H1 (cell line): ENCODE measurements around the gene SPAG16. TPM values are rescaled to one million over a fixed set of nuclear protein-coding genes. Genes with fewer than 3 reads are reported as not detected.

ENCODE experiments used
- CTCF ChIA-PET: fragments of 300-600 bp; sonication (Branson Sonifier 250); formaldehyde crosslinking; loops from one replicate; lab custom pipeline; 2021; ENCODE audit not compliant: partially characterized antibody; lab: Charles Lee
- POLR2A ChIA-PET: fragments of 300-600 bp; sonication (Branson Sonifier 250); formaldehyde crosslinking; loops from one replicate; lab custom pipeline; 2021; ENCODE audit warnings: inconsistent platforms; ENCODE audit not compliant: partially characterized antibody; lab: Charles Lee
- DNase-seq, 2 experiments: peaks; one replicate each; pipeline versions ENCODE4 v3.0.0 to v3.0.0-alpha.2; 2010 to 2022; ENCODE audit warnings: low spot score in 2 of 2, low read depth in 1 of 2, mixed read lengths in 1 of 2
- FAIRE-seq: peaks from 2 replicates; lab custom pipeline; 2011; peaks lifted over from hg19 to GRCh38; lab: Jason Lieb, UNC
- H2AFZ ChIP-seq: 2 replicates; pipeline ENCODE4 v1.8.1; 2012; ENCODE audit warnings: low read length, inconsistent platforms
- H2AK5ac ChIP-seq: 2 replicates; pipeline ENCODE4 v1.6.1; 2013; ENCODE audit warnings: low read depth, low read length
- H2BK120ac ChIP-seq: replicated peaks from 2 replicates; pipeline ENCODE3; 2013; ENCODE audit warnings: low read depth, low read length, inconsistent platforms
- H2BK12ac ChIP-seq: 2 replicates; pipeline ENCODE4 v1.6.1; 2013; ENCODE audit warnings: low read depth, low read length
- H2BK15ac ChIP-seq: 2 replicates; pipeline ENCODE4 v1.6.1; 2013; ENCODE audit warnings: low read length
- H2BK20ac ChIP-seq: 2 replicates; pipeline ENCODE4 v1.6.1; 2013; ENCODE audit warnings: low read length
- H2BK5ac ChIP-seq: 2 replicates; pipeline ENCODE4 v1.6.1; 2013; ENCODE audit warnings: low read depth, low read length
- H3K14ac ChIP-seq: 2 replicates; pipeline ENCODE4 v1.6.1; 2013; ENCODE audit warnings: inconsistent platforms; ENCODE audit not compliant: insufficient read length
- H3K18ac ChIP-seq: 2 replicates; pipeline ENCODE4 v1.6.1; 2013; ENCODE audit warnings: low read length; ENCODE audit errors: extremely low read depth
- H3K23ac ChIP-seq: 2 replicates; pipeline ENCODE4 v1.6.1; 2013; ENCODE audit warnings: inconsistent platforms; ENCODE audit not compliant: insufficient read length
- H3K23me2 ChIP-seq: 2 replicates; pipeline ENCODE4 v1.6.1; 2013; ENCODE audit warnings: low read depth, low read length
- H3K27ac ChIP-seq: 2 replicates; pipeline ENCODE4 v1.6.1; 2011; ENCODE audit warnings: low read depth, low read length, inconsistent platforms
- H3K27me3 ChIP-seq, 4 experiments: replicated peaks in 1 of 4; 1 replicate in 1 of 4; 2 replicates in 3 of 4; pipeline versions ENCODE4 v1.6.1 to v1.8.1; 2011 to 2013; ENCODE audit warnings: low read length in 3 of 4, mild to moderate bottlenecking in 3 of 4, inconsistent platforms in 2 of 4, mixed read lengths in 2 of 4, moderate library complexity in 1 of 4; ENCODE audit not compliant: control insufficient read depth in 3 of 4, insufficient read depth in 3 of 4; ENCODE audit errors: extremely low read depth in 1 of 4
- H3K36me3 ChIP-seq, 4 experiments: 2 replicates each; pipeline versions ENCODE4 v1.6.1 to v1.8.1; 2011 to 2013; ENCODE audit warnings: mild to moderate bottlenecking in 4 of 4, low read length in 3 of 4, moderate library complexity in 2 of 4, control low read depth in 1 of 4, inconsistent platforms in 1 of 4; ENCODE audit not compliant: insufficient read depth in 4 of 4, control insufficient read depth in 2 of 4
- H3K4ac ChIP-seq: replicated peaks from 2 replicates; pipeline ENCODE3; 2013; ENCODE audit warnings: low read length, low read depth, mixed read lengths, inconsistent platforms; ENCODE audit not compliant: insufficient read length
- H3K4me1 ChIP-seq, 4 experiments: replicated peaks in 1 of 4; 1 replicate in 1 of 4; 2 replicates in 3 of 4; pipeline versions ENCODE4 v1.6.1 to v1.8.1; 2011 to 2013; ENCODE audit warnings: low read length in 3 of 4, inconsistent platforms in 2 of 4, mixed read lengths in 1 of 4; ENCODE audit not compliant: insufficient read depth in 4 of 4, control insufficient read depth in 3 of 4
- H3K4me2 ChIP-seq, 2 experiments: 2 replicates each; pipeline versions ENCODE4 v1.6.1 to v1.8.1; 2011 to 2013; ENCODE audit warnings: low read depth in 2 of 2, low read length in 2 of 2, control low read depth in 1 of 2, inconsistent platforms in 1 of 2, mild to moderate bottlenecking in 1 of 2; ENCODE audit not compliant: insufficient read depth in 1 of 2
- H3K4me3 ChIP-seq, 4 experiments: fragments of 200-600, 300-600 bp in 1 of 4; sonication (generic), shearing (Covaris generic), sonication (Bioruptor Twin) in 1 of 4; 2 replicates each; pipeline versions ENCODE4 v1.5.1 to v1.8.1; 2011 to 2016; ENCODE audit warnings: low read length in 4 of 4, low read depth in 3 of 4, control low read depth in 2 of 4, inconsistent platforms in 2 of 4, mild to moderate bottlenecking in 2 of 4, mixed read lengths in 1 of 4, moderate library complexity in 1 of 4; ENCODE audit not compliant: insufficient read depth in 2 of 4; ENCODE audit errors: extremely low read depth in 1 of 4
- H3K56ac ChIP-seq: replicated peaks from 2 replicates; pipeline ENCODE3; 2013; ENCODE audit warnings: low read depth, mild to moderate bottlenecking, mixed read lengths, low read length, inconsistent platforms; ENCODE audit not compliant: insufficient read length
- H3K79me1 ChIP-seq: 2 replicates; pipeline ENCODE4 v1.6.1; 2013; ENCODE audit warnings: low read depth, low read length, control low read depth
- H3K79me2 ChIP-seq, 2 experiments: 2 replicates each; pipeline versions ENCODE4 v1.6.1 to v1.8.1; 2012 to 2013; ENCODE audit warnings: low read length in 2 of 2, mild to moderate bottlenecking in 2 of 2, inconsistent platforms in 1 of 2; ENCODE audit not compliant: insufficient read depth in 2 of 2, control insufficient read depth in 1 of 2
- H3K9ac ChIP-seq, 4 experiments: replicated peaks in 1 of 4; 1 replicate in 1 of 4; 2 replicates in 3 of 4; pipeline versions ENCODE4 v1.6.1 to v1.8.1; 2011 to 2013; ENCODE audit warnings: low read depth in 3 of 4, low read length in 3 of 4, control low read depth in 2 of 4, mild to moderate bottlenecking in 2 of 4, moderate library complexity in 2 of 4, inconsistent platforms in 1 of 4; ENCODE audit errors: extremely low read depth in 1 of 4
- H3K9me3 ChIP-seq, 2 experiments: 2 replicates each; pipeline versions ENCODE4 v1.6.1 to v1.8.1; 2012 to 2013; ENCODE audit warnings: mild to moderate bottlenecking in 2 of 2, moderate library complexity in 2 of 2, control low read depth in 1 of 2, inconsistent platforms in 1 of 2, low read depth in 1 of 2, low read length in 1 of 2, mixed read lengths in 1 of 2; ENCODE audit not compliant: insufficient read depth in 2 of 2
- H4K20me1 ChIP-seq, 2 experiments: replicated peaks in 1 of 2; 2 replicates each; pipeline versions ENCODE3 to v1.8.1; 2011 to 2013; ENCODE audit warnings: inconsistent platforms in 2 of 2, low read length in 2 of 2, mild to moderate bottlenecking in 1 of 2; ENCODE audit not compliant: insufficient read depth in 2 of 2, control insufficient read depth in 1 of 2
- H4K5ac ChIP-seq: 2 replicates; pipeline ENCODE4 v1.6.1; 2013; ENCODE audit warnings: low read length, low read depth, mixed read lengths, inconsistent platforms; ENCODE audit not compliant: insufficient read length
- H4K8ac ChIP-seq: 2 replicates; pipeline ENCODE4 v1.8.0; 2013; ENCODE audit warnings: mild to moderate bottlenecking, moderate library complexity, low read length, inconsistent platforms; ENCODE audit not compliant: insufficient read depth; ENCODE audit errors: extremely low read depth
- H4K91ac ChIP-seq: replicated peaks from 2 replicates; pipeline ENCODE3; 2013; ENCODE audit warnings: low read length, mixed read lengths, inconsistent platforms; ENCODE audit not compliant: insufficient read length
- BACH1 ChIP-seq: IDR thresholded peaks from 2 replicates; pipeline ENCODE4 v1.6.1; 2012; ENCODE audit warnings: low read length, improper control_type of control experiment
- EZH2 ChIP-seq: fragments of 200-600 bp; sonication (generic); IDR thresholded peaks from 2 replicates; pipeline ENCODE4 v1.7.1; 2012; ENCODE audit warnings: low read depth, mild to moderate bottlenecking, moderate library complexity, low read length, inconsistent platforms; ENCODE audit not compliant: severe bottlenecking
- POU5F1 ChIP-seq: IDR thresholded peaks from 2 replicates; pipeline ENCODE4 v1.6.1; 2011; ENCODE audit warnings: low read depth, mild to moderate bottlenecking, low read length, moderate library complexity
- SUZ12 ChIP-seq: fragments of 200-600 bp; sonication (generic); IDR thresholded peaks from 2 replicates; pipeline ENCODE4 v1.6.1; 2012; ENCODE audit warnings: mild to moderate bottlenecking, inconsistent platforms, low read length, moderate library complexity, mixed read lengths
- TAF1 ChIP-seq: IDR thresholded peaks from 2 replicates; pipeline ENCODE4 v1.6.1; 2011; ENCODE audit warnings: mild to moderate bottlenecking, low read depth, low read length
- TEAD4 ChIP-seq: IDR thresholded peaks from 2 replicates; pipeline ENCODE4 v1.6.1; 2012; ENCODE audit warnings: low read depth, low read length, inconsistent platforms, mixed read lengths
- WGBS, 2 experiments: shearing (Covaris generic) in 1 of 2; methylation state at CpG; one replicate each; pipeline versions ENCODE4 v1.1.6 to v1.1.7; 2013 to 2015; ENCODE audit warnings: low lambda C conversion rate in 2 of 2, mixed read lengths in 2 of 2, inconsistent platforms in 1 of 2, low coverage in 1 of 2, missing lambda C conversion rate in 1 of 2; ENCODE audit not compliant: insufficient replicate concordance in 2 of 2, insufficient coverage in 1 of 2, insufficient read length in 1 of 2; ENCODE audit errors: extremely low coverage in 1 of 2, missing lambda C conversion rate in 1 of 2; 5-methylcytosine and 5-hydroxymethylcytosine counted together
- polyA plus RNA-seq, 7 experiments: library from polyadenylated mRNA; depleted of rRNA in 3 of 7; stranded (reverse) in 5 of 7; unstranded in 2 of 7; fragments of >200 nt in 5 of 7; fragments of 200-250 nt in 2 of 7; gene quantifications; 1 replicate in 5 of 7; 2 replicates in 1 of 7; 4 replicates in 1 of 7; pipeline versions ENCODE4 v1.2.1 to v1.2.3, GENCODE V29; 2011 to 2013; ENCODE audit warnings: missing spikeins in 2 of 7, mixed read lengths in 2 of 7
- total RNA-seq: library from RNA; stranded (reverse); fragmentation: NEBNext Ultra II Directional; extraction: Animal tissue kit (Norgen Biotek cat#: 25700); gene quantifications from 2 replicates; pipeline ENCODE4 v1.2.1, GENCODE V29; 2021
- TF ChIP-seq, protein P1 (sequence below), 3 experiments: IDR thresholded peaks; 1 replicate in 2 of 3; 2 replicates in 1 of 3; pipeline versions ENCODE4 v1.5.1 to v1.6.1; 2011; ENCODE audit warnings: low read length in 3 of 3, mild to moderate bottlenecking in 3 of 3, inconsistent platforms in 2 of 3, low read depth in 1 of 3, moderate library complexity in 1 of 3; ENCODE audit not compliant: insufficient read depth in 1 of 3; ENCODE audit errors: control extremely low read depth in 1 of 3

SPAG16 gene
- total and polyA plus RNA-seq, 2 of the 8 experiments (the other 6 are each of a cell fraction or from before 2014, with no cell fraction given), result 6.0 to 14.9 TPM

- POLR2A ChIA-PET, result no interaction called here
- FAIRE-seq, result no peak
- no peaks in the 10 kb centered on the region for H3K27me3 ChIP-seq
Observed at GRCh38 chr2:214201892-214202291, 917.6 kb downstream of the SPAG16 start.

More at GRCh38 chr2:214201892-214202291, 917.6 kb downstream of the SPAG16 start:
- H4K91ac ChIP-seq, result no peak overlapping the region
- no peak for TF ChIP-seq BACH1
- no peak for TF ChIP-seq TAF1
- no peak for TF ChIP-seq EZH2
- no peak for TF ChIP-seq SUZ12
- no peak for TF ChIP-seq TEAD4
- TF ChIP-seq, protein P1, sequence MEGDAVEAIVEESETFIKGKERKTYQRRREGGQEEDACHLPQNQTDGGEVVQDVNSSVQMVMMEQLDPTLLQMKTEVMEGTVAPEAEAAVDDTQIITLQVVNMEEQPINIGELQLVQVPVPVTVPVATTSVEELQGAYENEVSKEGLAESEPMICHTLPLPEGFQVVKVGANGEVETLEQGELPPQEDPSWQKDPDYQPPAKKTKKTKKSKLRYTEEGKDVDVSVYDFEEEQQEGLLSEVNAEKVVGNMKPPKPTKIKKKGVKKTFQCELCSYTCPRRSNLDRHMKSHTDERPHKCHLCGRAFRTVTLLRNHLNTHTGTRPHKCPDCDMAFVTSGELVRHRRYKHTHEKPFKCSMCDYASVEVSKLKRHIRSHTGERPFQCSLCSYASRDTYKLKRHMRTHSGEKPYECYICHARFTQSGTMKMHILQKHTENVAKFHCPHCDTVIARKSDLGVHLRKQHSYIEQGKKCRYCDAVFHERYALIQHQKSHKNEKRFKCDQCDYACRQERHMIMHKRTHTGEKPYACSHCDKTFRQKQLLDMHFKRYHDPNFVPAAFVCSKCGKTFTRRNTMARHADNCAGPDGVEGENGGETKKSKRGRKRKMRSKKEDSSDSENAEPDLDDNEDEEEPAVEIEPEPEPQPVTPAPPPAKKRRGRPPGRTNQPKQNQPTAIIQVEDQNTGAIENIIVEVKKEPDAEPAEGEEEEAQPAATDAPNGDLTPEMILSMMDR (IDR thresholded peaks at IDR 0.05; ENCODE audit: control extremely low read depth in 1 of 3, insufficient read depth in 1 of 3, low read depth in 1 of 3, low read length in 3 of 3), result no peak
- no peak for TF ChIP-seq POU5F1
- H3K14ac ChIP-seq, result no peak overlapping the region
- no peaks in the 10 kb centered on the region for H3K4me1 ChIP-seq
- no peak overlapping the region for H3K9ac ChIP-seq
- WGBS, 2 experiments, result 95% methylated on average over 2 of the region's 2 CpGs; no CpG with 5 or more reads in 1 of the 2 experiments
- no peaks in the 10 kb centered on the region for H3K79me2 ChIP-seq
- H2AK5ac ChIP-seq, result no peak overlapping the region
- CTCF ChIA-PET, result interaction anchor here (1.6 kb wide), 1 partner anchor 109 kb away, joined by 3 read pairs; no protein-coding TSS in a partner anchor
- no peak overlapping the region for H2BK12ac ChIP-seq
- DNase-seq, result no peak
- no peaks in the 10 kb centered on the region for H3K23me2 ChIP-seq
- H3K79me1 ChIP-seq, result no peaks in the 10 kb centered on the region
- H3K23ac ChIP-seq, result no peak overlapping the region
- no peak overlapping the region for H2BK5ac ChIP-seq
- no peak overlapping the region for H3K4me3 ChIP-seq
- H3K9me3 ChIP-seq, result no peaks in the 10 kb centered on the region
- H4K20me1 ChIP-seq, result no peaks in the 10 kb centered on the region
- no peak overlapping the region for H2BK15ac ChIP-seq
- no peak overlapping the region for H3K56ac ChIP-seq
- no peaks in the 10 kb centered on the region for H3K36me3 ChIP-seq
- H4K5ac ChIP-seq, result no peak overlapping the region
- H2BK20ac ChIP-seq, result no peak overlapping the region
- H2BK120ac ChIP-seq, result no peak overlapping the region
- no peak overlapping the region for H3K4me2 ChIP-seq
- no peak overlapping the region for H4K8ac ChIP-seq
- no peak overlapping the region for H2AFZ ChIP-seq
- no peak overlapping the region for H3K27ac ChIP-seq
- no peak overlapping the region for H3K4ac ChIP-seq
- no peak overlapping the region for H3K18ac ChIP-seq
